ENCODE measurements around the gene DND1.
"Not testable (repeated sequence)": the region's sequence is repeated elsewhere in the genome, so short reads cannot be mapped to it uniquely, and the experiment has no call there.

Gene DND1

DNA sequence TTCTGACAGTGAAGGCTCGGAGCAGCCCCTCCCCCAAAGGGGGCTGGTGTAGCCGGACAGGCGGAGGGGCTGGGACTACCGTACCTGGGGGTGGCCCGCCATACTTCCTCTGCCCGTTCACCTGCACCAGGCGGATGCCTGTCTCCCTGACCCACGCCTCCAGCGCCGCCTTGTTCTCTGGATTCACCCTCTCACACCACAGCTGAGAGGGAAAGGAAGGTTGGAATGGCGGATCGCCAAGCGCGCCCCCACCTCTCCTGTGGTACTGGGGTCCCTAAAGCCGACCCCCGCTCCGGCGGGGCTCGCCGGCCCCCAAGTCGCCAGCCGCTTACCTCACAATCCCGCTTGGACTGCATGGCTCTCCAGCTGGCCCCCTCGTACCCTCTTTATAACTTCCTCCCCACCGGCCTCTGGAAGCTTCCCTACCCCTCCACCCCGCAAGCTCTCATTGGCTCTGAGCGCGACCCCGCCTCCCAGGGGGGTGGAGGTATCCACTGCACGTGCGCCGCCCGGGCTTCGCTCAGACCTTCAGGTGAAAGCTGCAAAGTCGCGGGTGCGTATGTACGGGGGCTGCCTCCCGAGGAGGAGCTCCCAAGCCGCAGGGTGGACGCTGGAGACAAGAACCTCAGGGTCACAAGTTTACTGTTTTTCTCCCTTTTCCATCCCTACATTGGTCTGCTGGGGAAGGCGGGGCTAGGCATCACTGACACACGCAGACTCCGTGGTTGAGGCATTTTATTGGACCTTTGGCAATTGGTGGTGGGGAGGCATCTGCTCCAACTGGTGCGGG lies at the start of gene DND1:
Gene DND1 (minus strand): TSS at position 390 of the 790 bp plus-strand sequence. CDS start 34 bp downstream, at position 356.
- DNase-seq: no peak

DNA sequence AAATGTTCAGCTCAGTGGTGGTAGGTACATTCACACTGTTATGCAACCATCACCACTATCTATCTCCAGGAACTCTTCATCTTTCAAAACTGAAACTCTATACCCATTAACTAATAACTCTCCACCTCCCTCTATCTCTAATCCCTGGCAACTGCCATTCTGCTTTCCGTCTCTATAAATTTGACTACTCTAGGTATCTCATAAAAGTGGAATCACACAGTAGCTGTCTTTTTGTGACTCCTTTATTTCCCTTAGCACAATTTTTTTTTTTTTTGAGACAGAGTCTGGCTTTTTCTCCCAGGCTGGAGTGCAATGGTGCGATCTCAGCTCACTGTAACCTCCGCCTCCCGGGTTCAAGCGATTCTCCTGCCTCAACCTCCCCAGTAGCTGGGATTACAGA lies 48.0 kb upstream of the DND1 start:
- not testable (repeated sequence) for DNase-seq

DNA sequence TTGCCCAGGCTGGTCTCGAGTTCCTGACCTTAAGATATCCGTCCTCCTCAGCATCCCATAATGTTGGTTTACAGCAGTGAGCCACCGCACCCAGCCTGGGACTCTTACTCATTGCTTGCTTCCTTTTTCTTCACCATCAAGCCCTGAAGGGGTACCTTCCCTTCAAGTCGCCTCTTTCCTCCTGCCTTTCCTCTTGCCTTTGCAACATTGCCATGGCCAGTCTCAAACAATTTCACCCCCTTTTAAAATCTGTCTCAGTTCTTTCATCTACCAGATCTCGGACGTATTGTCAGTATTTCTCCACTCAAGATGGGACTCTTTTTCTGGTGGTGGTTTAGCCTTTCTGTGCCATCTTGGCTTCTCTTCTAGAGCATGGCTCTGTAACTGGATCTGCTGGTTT lies 47.4 kb upstream of the DND1 start:
- DNase-seq: not testable (repeated sequence)

DNA sequence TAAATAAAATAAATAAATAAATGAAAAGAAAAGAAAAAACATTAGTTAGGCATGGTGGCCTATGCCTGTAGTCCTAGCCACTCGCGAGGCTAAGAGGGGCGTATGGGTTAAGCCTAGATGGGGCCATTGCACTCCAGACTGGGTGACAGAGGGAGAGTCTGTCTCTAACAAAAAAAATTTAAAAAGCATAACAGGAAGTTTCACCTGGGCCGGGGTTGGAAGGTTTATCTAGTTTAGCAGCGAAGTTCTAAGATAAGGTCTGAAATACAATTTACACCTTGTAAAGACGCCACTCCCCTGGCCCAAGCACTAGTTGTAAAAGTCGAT lies 44.9 kb upstream of the DND1 start:
- no peak for DNase-seq

DNA sequence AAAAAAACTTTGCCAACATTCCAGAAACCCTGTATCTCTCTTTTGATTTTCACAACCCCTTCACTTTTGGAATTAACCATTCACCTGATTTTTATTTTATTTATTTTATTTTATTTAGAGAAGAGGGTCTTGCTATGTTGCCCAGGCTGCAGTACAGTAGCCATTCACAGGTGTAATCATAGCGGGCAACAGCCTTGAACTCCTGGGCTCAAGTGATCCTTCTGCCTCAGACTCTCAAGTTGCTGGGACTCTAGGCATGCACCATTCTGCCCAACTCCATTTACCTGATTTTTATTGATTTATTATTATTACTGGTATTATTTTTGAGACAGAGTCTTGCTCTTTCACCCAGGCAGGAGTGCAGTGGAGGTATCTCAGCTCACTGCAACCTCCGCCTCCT lies 42.9 kb upstream of the DND1 start:
- not testable (repeated sequence) for DNase-seq

DNA sequence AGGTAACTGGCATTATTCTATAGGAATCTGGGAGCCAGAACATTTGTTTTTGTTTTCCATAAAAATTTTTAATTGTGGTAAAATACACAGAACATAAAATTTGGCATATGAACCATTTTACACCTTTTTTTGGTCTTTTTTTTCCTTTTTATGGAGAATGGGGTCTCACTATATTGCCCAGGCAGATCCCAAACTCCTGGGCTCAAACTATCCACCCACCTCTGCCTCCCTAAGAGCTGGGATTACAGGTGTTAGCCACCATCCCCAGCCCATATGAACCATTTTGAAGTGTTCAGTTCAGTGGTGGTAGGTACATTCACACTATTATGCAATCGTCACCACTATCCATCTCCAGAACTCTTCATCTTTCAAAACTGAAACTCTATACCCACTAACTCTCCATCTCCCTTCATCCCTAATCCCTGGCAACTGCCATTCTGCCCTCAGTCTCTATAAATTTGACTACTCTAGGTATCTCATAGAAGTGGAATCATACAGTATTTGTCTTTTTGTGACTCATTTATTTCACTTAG lies 40.3 kb upstream of the DND1 start:
- DNase-seq: no peak

DNA sequence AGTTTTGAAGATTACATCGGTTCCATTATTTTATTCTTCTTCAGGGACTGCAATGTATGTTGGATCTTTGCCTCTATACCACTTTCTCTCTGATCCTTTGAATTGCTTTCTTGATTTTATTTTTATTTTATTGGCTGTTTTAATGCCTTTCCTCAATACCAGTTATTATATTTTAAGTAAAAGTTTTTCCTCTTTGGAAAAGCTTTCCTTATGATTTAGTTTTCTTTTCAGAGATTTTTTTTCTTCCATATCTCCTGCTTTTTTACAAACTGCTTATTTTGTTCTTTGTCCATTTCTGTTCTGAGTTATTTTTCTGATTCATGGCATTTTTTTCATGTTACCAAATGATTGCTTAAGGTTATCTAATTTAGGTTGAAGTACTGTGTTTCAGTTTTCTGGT lies 38.4 kb upstream of the DND1 start:
- no peak for DNase-seq

DNA sequence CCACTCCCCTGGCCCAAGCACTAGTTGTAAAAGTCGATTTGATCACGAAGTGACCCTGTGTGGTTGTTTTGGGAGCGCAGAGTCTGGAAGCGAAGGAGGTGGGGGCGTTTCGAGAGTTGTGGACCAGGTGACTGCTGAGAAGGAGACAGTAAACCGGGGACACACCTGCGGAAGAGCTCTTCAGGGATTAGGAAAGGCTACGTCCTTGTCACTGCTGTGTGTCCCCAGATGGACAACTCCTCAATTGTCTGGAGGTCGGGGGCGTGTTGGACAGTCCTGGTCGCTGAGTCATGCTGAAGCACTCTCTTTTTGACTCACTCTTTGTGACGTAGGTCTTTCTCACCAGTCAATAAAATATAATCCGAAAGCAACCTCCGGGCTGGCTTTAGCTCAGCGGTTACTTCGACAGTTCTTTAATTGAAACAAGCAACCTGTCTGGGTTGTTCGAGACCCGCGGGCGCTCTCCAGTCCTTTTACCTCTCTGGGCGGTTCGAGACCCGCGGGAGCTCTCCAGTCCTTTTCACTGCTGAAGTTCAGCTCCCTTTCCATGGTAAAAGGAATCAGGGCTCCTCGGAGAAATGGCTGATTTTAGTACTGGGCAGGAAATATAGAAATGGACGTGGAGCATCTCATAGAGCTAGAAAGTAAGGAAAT lies 37.6 kb upstream of the DND1 start:
- peak; percentile 92 for DNase-seq

DNA sequence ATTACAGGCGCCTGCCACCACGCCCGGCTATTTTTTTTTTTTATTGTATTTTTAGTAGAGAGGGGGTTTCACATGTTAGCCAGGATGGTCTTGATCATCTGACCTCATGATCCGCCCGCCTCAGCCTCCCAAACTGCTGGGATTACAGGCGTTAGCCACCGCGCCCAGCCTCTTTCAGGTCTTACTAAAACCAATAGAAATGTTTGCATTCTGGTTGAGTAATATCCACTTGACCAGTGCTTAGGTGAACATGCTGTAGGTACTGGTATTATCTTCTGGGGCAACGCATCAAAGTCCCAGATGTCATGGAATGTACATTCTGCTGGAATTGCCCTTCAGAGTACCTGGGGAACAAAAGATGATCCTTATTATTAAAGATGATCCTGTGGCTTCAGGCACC lies 35.4 kb upstream of the DND1 start:
- DNase-seq: not testable (repeated sequence)

DNA sequence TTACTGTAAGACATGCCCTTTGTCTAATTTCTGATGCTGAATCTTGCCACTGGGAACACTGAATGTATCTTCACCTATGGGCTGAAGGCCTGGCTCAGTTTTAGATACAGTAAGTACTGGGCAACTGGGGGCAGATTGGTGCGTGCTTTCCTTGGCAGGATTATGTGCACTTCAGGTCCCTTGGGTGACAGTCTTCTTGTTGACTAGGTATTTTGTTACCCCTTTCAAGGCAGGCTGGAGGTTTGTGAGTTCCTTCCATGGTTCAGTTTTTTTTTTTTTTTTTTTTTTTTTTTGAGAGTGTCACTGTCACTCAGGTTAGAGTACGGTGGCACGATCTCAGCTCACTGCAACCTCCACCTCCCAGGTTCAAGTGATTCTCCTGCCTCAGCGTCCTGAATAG lies 34.4 kb upstream of the DND1 start:
- no peak for DNase-seq

DNA sequence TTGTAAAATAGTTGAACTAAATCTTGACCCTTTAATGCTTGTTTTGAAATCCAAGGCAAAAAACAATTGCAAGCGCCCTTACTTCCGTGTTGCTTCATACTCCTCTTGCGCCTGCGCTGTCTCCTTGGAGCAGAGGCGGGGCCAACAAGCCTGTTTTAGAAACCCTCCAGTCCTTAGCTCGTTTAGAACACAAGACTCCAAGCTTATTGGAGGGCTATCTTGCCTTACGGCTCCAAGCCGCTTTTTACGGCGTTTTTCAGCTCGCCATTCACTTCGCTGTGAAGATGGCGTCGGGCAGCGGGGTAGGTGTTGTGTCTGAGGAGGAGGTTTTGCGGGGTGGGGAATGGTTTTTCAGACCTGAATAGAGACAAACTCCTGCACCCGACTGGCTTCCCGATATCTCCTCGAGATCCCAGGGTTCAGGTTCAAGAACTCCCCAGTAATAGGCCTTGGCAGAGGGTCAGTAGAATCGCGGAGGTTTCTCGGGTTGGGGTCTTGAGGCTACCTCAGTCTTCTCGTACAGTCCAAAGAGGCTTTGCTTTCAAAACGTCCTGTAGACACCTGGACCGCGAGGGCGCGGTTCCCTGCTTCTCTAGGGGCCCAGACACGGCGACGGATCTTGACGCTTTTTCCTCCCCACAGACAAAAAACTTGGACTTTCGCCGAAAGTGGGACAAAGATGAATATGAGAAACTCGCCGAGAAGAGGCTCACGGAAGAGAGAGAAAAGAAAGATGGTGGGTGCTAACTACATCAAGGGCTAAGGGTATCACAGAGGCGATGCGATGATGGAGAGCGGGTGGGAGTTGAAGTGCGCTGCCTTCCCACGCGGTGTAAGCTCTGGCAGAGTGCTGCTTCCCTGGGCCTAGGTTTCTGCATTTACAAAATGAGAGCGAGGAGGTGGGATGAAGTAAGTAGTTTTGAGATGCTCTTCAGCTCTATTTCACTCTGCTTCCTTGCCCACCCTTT lies 27.1 kb upstream of the DND1 start, which contains the start of gene ZMAT2:
Gene ZMAT2 (plus strand): TSS at position 271 of the 968 bp plus-strand sequence. CDS start 14 bp downstream, at position 285.
- DNase-seq: peak; percentile 97

DNA sequence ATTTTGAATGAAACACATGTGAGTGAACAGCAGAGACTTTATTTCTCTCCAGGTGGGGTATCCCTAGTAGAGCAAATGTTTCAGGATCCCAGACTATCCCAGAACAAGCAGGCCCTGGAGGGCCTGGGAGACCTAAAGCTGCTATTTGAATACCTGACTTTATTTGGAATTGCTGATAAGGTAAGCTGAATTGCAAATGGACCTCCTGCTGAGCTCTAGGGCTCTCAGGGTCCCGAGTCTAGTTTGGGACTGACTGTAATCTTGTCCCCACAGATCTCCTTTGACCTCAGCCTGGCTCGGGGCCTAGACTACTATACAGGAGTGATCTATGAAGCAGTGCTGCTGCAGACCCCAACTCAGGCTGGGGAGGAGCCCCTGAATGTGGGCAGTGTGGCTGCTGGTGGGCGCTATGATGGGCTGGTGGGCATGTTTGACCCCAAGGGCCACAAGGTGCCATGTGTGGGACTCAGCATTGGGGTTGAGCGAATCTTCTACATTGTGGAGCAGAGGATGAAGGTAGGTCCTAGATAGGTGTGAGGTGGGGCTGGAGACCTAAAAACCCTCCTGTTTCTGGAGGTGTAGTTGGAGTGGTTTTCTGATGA lies 23.6 kb upstream of the DND1 start:
- DNase-seq: no peak

DNA sequence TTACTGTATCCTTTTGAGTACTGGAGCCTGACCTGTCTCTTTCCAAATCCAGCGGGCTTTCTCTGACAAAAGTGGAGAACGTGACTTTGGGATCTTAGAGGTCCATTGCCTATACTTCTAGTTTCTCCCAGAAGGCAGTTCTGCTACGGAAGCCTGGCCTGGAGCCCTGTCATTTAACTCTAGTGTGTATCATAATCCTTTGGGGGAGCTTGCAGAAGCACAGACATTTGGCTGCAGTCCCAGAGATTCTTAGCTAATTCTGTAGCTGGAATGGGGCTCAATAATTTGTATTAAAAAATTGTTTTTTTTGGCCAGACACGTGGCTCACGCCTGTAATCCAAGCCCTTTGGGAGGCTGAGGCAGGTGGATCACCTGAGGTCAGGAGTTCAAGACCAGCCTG lies 20.9 kb upstream of the DND1 start:
- no peak for DNase-seq

DNA sequence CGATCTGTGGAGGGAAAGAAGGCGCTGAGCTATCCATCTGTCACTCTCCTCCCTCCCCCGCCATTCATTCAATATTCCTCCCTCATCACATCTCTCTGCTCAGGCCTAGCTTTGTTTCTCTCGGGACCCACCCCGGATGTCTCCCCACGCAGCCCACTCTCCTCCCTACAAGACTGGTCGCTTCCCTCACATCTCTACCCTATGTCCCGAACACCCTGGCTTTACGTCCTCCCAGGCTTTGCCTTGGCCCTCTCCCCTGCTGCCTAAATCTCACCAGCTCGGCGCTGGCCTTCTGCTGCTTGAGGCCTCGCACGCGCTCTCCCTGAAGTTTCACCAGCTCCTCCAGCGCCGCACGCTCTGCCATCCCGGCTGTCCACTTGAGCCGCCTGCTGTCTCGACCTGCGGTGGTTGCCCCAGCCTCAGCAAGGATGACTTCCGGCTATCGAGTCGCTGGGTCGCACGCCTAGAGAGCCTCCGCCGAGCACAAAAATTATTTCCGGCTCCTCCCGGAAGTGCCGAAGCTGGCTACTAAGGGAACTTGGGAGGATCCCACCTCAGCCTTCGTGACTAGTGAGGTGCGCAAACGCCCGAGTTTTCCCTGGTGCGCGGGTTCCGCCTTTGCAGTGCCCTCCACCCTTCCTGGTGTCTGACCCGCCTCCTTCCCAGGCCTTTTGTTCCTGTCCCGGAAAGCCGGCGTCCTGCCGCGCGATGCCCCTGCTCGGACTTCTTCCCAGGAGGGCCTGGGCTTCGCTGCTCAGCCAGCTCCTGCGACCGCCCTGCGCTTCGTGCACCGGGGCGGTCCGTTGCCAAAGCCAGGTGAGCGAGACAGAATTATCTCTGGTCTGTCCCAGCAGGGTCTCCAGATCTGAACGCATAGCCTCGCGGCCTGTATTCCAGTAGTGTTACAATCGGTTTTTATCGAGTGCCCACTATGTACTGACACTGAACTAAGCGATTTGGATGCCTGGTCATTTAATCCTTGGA lies 17.9 kb upstream of the DND1 start, which contains the start of the genes HARS1 and HARS2:
Gene HARS1 (minus strand): TSS at position 430 of the 984 bp plus-strand sequence. CDS start 66 bp downstream, at position 364.
Gene HARS2 (plus strand): TSS at position 515 of the 984 bp plus-strand sequence. CDS start 194 bp downstream, at position 709.
- peak; percentile 96 for DNase-seq

DNA sequence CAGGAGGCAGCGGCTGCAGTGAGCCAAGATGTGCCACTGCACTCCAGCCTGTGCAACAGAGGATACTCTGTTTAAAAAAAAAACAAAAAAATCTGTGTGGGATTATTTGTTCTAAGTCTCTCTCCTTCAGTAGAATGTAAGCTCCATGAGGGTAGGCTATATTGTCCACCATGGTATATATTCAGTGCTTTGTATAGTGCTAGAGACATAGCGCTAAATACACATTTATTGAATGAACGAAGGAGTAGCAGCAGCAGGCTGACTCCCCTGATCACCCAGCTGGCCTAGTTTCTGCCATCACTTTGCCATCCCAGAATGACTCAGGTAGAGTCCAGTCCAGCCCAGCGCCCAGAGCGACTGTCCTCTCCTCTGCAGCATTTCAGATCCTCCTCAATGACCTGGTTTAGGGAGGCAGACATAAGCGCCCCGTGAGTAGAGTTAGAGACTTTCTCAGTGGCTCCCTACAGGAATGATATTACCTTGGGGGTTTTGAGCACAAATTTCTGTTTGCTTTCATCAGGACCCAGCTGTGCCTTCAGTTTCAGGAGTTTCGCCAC lies 17.1 kb upstream of the DND1 start:
- no peak for DNase-seq

DNA sequence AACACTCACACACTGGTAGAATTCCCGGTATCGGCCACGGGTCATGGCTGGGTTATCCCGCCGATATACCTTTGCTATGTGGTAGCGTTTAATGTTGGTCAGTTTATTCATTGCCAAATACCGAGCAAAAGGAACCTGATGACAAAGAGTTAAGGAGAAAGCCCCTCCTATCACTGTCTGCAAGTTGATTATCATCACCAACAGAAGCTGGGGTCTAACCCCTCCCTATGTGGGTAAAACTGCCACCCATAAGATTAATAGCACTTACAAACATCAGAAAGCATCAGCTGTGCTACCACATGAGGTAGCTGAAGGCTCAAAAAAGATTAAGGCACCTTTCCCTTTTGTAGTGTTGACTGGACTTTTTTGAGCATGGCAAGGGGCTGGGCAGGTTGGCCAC lies 5.6 kb upstream of the DND1 start:
- no peak for DNase-seq

DNA sequence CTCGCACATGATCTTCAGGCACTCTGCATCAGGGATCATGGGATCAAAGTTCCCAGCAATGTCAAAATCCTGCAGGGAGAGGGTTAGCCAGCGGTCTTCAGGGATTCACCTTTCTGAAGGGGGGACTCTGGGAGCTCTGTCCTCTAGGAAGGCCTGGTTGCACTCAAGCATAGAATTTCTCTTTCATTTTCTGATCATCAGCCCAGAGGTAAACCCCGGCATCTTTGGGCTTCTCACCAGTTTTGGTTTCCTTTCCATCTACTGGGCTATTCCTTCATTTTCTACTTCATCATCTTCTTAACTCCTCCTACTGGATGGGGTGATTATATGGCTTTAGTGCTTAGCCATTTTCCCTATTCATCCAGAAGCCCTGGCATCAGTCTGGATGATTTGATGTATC lies 4.6 kb upstream of the DND1 start:
- DNase-seq: no peak

DNA sequence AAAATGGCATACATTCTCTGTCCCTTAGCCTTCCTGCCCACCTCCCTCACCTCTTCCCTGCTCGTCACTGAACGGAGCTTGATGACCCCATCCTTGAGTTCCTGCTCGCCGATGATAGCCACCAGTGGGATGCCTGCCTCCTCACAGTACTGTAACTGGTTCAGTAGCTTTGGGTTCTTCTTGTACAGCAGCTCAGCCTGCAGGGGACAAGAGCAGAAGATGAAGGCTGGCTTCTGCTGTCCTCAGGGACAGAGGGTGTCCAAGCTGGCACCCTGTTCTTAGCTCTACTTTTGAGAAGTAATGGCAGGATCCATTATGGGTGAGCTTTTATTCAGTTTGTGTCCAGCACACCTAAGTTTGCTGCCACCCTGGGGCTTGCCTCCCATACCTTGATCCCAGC lies 1.3 kb upstream of the DND1 start:
- DNase-seq: no peak

DNA sequence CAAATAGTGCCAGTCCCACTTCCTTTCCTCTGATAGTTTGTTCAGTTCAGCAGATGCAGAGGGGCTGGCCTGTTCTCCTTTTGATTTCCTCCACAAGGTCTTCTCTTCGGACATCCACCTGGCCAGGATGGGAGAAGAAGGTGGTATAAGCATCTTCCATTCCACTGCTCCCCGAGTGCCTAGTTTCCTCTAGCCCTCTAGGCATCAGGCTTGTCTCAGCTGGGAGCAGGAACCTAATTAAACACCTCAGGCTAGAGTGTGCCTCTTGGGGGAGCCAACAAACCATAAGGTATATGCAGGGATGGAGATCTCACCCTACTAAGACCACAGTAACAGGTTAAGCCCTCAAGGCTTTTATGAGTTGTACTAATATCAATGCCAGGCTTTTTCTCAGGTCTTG lies 835 bp upstream of the DND1 start:
- DNase-seq: no peak

DNA sequence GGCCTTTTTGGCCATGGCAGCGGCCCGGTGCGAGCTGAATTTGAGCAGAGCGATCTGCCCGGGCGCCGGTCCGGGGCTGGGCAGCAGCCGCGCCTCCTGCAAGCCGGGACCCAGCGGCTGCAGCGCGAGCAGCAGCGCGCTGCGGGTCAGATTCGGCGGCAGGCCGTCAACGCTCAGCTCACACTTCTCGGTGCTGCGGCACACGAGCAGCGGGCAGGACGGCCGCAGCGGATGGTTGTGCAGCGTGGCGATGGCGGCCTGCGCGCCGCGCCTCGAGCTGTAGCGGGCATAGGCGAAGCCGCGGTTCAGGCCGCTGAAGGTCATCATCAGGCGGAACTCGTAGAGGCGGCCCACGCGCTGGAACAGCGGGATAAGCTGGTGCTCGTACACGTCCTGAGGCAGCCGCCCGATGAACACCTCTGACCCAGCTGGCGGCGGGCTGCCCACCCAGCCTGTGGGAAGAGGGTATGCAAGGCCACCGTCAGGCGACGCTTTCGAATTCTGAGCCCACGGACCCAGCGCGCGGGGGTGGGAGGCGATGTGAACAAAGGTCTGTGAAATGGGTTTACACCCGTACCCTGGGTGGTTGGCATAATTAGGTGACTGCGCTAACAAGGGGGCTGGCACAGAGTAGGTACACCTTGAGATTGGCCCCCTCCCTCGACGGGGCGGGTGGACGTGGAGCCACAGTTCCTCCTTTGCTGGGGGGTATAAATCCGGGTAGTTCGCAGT lies 755 bp downstream of the DND1 start:
- DNase-seq: no peak
